ENCODE measurements around the gene DLEC1.

The DLEC1 gene

DNA sequence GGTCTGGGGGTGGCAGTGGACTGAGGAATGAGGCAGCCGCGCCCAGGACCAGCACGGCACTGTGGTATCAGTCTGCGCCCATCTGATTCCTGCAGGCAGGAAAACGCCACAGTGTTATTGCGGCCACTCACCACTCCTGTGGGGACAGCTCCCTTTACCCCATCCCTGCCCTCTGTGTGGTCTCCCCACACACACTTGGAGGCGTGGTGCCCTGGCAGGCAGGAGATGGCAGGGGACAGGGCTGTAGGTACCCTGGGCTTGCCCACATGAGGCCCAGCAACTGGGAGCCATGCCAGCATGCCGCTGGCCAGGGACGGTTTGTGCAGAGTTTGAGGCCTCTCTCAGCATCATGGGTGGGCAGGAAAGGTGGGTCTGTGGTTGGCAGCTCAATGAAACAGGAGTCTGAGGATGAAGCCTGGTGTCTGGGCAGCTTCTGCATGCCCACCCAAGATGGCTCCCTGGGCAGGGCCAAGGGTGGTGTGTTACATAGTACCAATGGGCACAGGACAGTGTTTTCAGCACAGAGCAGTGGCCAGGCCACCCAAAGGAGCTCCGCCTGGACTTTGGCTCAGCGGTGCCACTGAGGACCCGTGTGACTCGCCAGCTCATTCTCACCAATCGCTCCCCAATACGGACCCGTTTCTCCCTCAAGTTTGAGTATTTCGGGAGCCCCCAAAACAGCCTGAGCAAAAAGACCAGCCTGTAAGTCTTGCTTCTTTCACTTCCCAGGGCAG, 70.7 kb downstream of the DLEC1 start:
- no peak overlapping the region for H3K27ac Mint-ChIP-seq
- peaks cover 0 to 2% of the 10 kb centered on the region in 2 donors for H3K9me3 Mint-ChIP-seq
- DNase-seq (no peak), ATAC-seq (replicated peaks) (no peak)
- no peak overlapping the region for H3K4me3 Mint-ChIP-seq
- no peaks in the 10 kb centered on the region for H3K4me1 Mint-ChIP-seq (ENCODE audit: low read depth in 2 of 2)
- H3K27me3 Mint-ChIP-seq, result peaks cover 0 to 11% of the 10 kb centered on the region in 2 donors
- H3K36me3 Mint-ChIP-seq (ENCODE audit: insufficient read depth), result peaks cover 5% of the 10 kb centered on the region

DNA sequence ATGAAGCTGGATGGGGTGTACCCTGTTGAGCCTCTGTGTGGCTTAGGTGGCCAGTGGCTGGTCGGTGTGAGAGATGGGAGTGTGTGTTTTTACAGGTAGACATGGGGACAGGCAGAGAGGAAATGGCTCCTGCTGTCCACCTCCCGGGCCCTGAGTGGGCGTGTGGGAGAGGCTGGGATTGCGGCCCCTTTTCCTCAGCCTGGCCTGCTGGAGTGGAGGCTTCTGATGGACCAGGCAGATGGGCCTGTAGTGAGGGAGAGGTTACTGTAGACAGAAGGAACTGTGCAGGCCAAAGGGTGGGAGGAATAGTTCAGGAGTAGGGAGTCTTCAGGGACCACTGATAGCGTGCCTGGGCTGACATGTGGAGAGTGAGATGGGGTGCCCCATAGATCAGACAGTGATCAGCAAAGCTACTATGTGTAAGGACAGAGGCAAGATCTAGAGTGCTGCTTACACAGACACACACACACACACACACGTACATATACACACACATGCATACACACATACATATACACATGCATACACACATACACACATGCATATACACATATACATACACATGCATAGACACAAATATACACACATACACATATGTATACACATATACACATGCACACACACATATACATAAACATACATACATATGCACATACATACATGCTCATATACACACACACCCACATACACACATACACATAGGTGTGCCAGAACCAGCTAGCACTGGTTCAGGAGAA, 71.5 kb downstream of the DLEC1 start:
- Mint-ChIP-seq H3K4me1 (ENCODE audit: low read depth in 2 of 2) (no peaks in the 10 kb centered on the region), H3K9me3 (peaks cover 0 to 2% of the 10 kb centered on the region in 2 donors), H3K27me3 (peaks cover 0 to 5% of the 10 kb centered on the region in 2 donors), H3K4me3 (no peak overlapping the region), H3K27ac (no peak overlapping the region), H3K36me3 (ENCODE audit: insufficient read depth) (peaks cover 6% of the 10 kb centered on the region)
- DNase-seq (no peak), ATAC-seq (replicated peaks) (no peak)

DNA sequence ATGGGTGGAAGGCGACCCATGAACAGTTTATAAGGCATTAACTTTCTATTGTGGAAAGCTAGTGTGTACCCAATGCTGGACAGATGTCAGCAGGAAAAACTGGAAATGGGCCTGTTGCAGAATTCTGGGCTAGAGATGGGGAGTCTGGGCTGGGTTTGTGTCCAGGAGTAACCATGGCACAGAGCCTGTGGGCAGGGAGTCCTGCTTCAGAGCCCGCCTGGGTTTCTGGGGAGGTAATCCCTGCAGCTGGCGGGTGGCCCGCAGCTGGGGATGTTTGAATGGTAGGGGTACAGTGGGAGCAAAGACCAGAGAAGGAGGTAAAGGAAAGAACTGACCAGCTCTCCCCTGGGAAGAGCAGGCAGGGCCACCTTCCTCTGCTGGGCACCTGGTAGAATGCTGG, 72.2 kb downstream of the DLEC1 start:
- H3K27me3 Mint-ChIP-seq, result no peaks in the 10 kb centered on the region
- no peaks in the 10 kb centered on the region for H3K4me1 Mint-ChIP-seq (ENCODE audit: low read depth in 2 of 2)
- no peak for DNase-seq
- H3K4me3 Mint-ChIP-seq, result no peak overlapping the region
- no peak overlapping the region for H3K27ac Mint-ChIP-seq
- ATAC-seq (replicated peaks), result no peak
- H3K36me3 Mint-ChIP-seq (ENCODE audit: insufficient read depth), result peaks cover 10% of the 10 kb centered on the region
- no peaks in the 10 kb centered on the region for H3K9me3 Mint-ChIP-seq

DNA sequence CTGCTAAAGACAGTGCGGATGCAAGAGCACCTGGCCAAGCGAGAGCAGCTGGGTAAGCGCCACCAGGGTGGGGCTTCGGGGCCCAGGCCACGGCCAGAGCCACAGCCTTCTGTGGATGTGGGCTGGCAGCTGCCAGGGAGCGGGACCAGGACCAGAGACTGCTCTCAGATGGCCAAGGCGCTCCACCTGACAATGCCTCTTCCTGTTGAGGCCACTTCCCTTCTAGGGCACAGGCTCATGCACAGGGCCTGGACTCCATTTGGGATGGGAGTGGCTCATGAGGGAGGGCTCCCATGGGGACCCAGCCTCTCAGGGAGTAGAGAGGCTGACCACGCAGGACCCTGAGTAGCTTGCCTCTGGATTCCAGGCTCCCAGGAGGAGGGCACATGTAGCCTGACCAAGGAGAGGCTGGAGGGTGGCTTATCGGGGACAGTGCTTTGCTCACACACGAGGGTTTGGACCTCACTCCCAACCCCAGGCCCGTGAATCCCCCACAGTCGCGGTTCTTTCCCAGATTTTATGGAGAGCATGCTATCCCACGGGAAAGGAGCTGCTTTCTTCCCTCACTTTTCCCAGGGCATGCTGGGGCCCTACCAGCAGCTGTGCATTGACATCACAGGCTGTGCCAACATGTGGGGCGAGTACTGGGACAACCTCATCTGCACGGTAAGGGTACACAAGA, 72.8 kb downstream of the DLEC1 start:
- Mint-ChIP-seq H3K4me3 (no peak overlapping the region), H3K4me1 (ENCODE audit: low read depth in 2 of 2) (no peaks in the 10 kb centered on the region), H3K27ac (no peak overlapping the region), H3K36me3 (ENCODE audit: insufficient read depth) (peaks cover 10% of the 10 kb centered on the region), H3K9me3 (no peaks in the 10 kb centered on the region), H3K27me3 (no peaks in the 10 kb centered on the region)
- ATAC-seq (replicated peaks) (no peak), DNase-seq (no peak)

DNA sequence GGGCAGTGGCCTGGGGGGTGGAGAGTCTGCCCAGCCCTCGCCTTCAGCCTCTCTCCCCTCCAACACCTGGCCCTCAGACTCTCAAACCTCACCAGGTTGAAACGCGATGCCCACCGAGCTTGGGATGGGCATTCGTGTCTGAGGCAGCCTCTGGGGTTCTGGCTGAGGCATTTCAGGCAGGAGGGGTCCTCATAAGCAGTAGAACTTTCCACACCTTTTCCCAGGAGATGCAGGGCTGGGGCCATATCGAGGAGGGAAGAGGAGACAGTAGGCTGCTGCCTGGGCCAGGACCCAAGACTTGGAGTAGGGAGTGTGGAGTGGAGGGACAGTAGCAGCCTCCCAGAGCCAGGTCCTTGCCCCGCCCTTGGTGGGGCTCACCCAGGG, 73.4 kb downstream of the DLEC1 start:
- Mint-ChIP-seq H3K4me3 (no peak overlapping the region), H3K27me3 (no peaks in the 10 kb centered on the region), H3K4me1 (ENCODE audit: low read depth in 2 of 2) (no peaks in the 10 kb centered on the region), H3K27ac (no peak overlapping the region), H3K9me3 (no peaks in the 10 kb centered on the region), H3K36me3 (ENCODE audit: insufficient read depth) (peaks cover 10% of the 10 kb centered on the region)
- ATAC-seq (replicated peaks) (no peak), DNase-seq (no peak)

DNA sequence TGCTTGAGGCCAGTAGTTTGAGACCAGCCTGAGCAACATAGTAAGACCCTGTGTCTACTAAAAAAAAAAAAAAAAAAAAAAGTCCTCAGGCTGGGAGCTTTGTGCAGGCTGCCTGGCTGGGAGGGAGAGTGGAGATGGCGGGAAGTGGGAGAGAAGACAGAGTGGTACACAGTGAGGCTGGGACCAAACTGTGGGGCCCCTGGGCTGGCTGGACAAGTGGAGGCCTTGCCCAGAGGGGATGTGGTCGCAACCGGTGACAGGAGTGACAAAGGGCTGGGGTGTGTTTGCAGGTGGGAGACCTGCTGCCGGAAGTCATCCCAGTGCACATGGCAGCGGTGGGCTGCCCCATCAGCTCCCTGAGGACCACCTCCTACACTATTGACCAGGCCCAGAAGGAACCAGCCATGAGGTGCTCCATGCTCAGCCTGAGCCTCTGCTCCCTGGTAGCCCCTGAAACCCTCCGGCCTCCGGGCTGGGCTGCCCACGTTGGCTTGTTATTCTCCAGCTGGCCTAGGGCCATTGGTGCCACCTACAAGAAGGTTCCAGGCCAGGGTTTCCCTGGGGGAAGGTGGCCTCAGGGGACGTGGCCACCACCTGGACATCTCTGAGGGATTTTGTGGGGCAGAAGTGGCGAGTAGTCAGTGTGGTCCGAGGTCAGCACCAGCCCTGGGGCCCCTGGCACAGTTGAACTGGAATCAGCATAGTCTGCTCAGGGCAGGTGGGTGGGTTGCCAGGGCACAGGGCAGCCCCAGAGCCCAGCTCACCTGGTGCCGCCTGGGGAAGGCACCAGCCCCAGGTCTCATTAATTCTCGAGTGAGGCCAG, 75.3 kb downstream of the DLEC1 start:
- Mint-ChIP-seq H3K9me3 (no peaks in the 10 kb centered on the region), H3K27ac (peak overlapping the region in 1 of 2 donors; percentile 35), H3K4me1 (ENCODE audit: low read depth in 2 of 2) (peaks cover 9% of the 10 kb centered on the region in 2 donors), H3K36me3 (ENCODE audit: insufficient read depth) (peaks cover 13% of the 10 kb centered on the region), H3K27me3 (no peaks in the 10 kb centered on the region), H3K4me3 (no peak overlapping the region)
- ATAC-seq (replicated peaks), result no peak
- DNase-seq, result no peak

DNA sequence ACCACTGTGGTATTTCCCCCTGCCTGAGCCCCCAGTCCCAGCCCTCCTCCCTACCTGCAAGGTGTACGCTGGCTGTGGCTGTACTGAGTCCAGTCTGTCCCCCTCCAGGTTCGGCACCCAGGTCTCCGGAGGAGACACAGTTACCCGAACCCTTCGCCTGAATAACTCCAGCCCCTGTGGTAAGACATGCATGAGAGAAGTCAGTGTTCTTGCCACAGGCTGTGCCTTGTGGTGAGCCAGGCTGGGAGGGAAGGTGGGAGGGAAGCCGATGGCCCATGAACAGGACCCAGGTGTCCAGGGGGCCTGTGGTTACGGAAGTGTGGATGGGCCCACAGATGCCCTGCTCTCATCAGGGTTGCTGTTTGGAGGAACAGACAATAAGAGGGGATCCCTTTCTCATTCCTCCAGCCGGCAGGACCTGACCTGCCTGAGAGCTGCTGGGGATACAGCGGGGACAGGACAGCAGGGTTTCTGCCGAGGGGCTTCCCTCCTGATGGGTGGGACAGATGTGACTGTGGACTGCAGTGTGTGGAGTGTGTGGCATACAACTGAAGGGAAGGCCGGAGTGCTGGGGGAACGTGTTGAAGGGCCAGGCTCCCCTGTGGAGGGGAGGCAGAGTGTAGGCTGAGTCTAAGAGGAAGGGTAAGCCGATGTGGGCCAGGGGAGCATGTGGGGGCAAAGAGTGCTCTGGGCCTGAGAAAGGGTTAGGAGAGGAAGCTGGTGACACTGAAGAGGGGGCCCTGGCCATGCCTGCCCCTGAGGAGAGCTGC, 76.1 kb downstream of the DLEC1 start:
- DNase-seq, result no peak
- Mint-ChIP-seq H3K9me3 (no peaks in the 10 kb centered on the region), H3K36me3 (ENCODE audit: insufficient read depth) (peaks cover 15% of the 10 kb centered on the region), H3K27me3 (no peaks in the 10 kb centered on the region), H3K4me3 (no peak overlapping the region), H3K27ac (peak overlapping the region; percentile 17 to 51), H3K4me1 (ENCODE audit: low read depth in 2 of 2) (peaks cover 9% of the 10 kb centered on the region in 2 donors)
- ATAC-seq (replicated peaks), result no peak

DNA sequence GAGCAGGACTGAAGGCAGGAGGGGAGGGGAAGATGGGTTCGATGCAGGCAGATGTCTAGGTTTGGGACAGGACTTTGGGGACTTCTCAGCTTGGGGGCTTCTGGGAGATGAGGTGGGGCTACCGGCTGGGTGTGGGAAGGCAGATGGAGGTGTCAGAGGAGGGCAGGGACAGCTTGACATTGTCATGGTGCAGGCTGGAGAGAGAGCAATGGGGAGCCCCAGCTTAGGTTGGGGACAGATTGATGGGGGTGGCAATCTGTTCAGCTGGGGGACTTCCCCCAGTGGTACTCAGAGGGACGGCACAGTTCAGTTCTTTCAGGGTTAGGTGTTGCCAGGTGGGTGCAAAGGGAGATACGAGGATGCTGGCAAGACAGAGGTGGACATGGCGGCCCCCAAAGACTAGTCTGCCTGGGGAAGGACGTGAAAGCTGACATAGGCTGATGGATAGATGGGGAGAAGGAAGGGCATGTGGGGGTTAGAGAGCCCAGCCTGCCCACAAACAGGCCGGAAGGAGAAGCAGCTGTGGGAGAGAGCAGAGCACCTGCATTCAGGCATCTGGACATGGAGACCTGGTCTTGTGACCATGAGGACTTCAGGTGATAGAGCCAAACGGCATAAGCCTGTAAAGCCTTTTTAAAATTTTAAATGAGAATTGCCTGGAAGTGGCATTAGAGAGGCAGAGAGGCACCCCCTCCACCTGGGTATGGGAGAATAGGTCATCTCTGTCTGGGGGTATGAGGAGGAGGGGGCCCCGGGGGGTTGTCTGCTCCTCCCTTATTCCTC, 76.8 kb downstream of the DLEC1 start:
- Mint-ChIP-seq H3K4me1 (ENCODE audit: low read depth in 2 of 2) (peaks cover 9 to 12% of the 10 kb centered on the region in 2 donors), H3K4me3 (no peak overlapping the region), H3K36me3 (ENCODE audit: insufficient read depth) (peaks cover 20% of the 10 kb centered on the region), H3K27me3 (no peaks in the 10 kb centered on the region), H3K9me3 (no peaks in the 10 kb centered on the region), H3K27ac (peak overlapping the region; percentile 17 to 51)
- DNase-seq (no peak), ATAC-seq (replicated peaks) (no peak)

DNA sequence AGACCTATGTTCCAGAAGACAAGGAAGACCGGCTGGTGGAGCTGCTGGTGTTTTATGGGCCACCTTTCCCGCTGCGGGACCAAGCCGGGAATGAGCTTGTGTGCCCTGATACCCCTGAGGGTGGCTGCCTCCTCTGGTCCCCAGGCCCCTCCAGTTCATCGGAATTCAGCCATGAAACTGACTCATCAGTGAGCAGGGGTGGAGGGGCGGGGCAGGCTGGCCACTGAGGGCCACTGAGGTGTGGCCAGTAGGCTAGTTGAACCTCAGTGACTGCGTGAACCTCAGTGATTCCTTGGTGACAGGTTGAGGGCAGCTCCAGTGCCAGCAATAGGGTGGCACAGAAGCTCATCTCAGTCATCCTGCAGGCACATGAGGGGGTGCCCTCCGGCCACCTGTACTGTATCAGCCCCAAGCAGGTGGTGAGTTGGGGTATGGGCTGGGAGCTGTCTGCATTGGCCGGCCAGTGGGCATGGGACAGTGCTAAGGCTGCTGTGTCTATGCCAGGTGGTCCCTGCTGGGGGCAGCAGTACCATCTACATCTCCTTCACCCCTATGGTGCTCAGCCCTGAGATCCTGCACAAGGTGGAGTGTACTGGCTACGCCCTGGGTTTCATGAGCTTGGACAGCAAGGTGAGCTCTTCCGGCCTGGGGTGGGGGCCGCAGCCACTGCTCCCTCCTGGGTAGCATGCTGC, 77.6 kb downstream of the DLEC1 start:
- Mint-ChIP-seq H3K4me3 (no peak overlapping the region), H3K27ac (peak overlapping the region in 1 of 2 donors; percentile 51), H3K9me3 (no peaks in the 10 kb centered on the region), H3K36me3 (ENCODE audit: insufficient read depth) (peaks cover 20% of the 10 kb centered on the region), H3K4me1 (ENCODE audit: low read depth in 2 of 2) (peaks cover 9 to 12% of the 10 kb centered on the region in 2 donors), H3K27me3 (no peaks in the 10 kb centered on the region)
- ATAC-seq (replicated peaks) (no peak), DNase-seq (no peak)

DNA sequence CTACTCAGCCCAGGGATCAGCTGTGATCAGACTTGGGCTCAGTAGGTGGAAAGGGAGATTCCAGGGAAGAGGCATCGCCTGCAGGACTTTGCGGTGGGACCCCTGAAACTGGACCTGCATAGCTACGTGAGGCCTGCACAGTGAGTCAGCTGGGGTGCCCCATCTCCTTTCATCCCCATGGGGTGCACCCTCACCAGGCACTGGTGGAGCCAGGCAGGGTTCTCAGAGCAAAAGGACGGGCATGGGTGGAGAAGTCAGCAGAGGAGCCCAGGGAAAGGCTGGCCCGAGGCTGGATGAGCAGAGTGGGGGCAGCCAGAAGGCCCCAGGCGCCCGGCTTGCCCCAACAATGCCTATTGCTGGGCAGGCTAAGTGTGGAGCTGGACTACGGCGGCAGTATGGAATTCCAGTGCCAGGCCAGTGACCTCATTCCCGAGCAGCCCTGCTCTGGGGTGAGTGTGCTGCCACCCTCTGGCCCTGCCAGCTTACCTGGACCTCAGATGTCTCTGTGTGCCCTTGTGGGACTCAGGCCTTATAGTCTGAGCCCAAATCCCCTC, 78.2 kb downstream of the DLEC1 start:
- H3K4me3 Mint-ChIP-seq, result no peak overlapping the region
- H3K9me3 Mint-ChIP-seq, result no peaks in the 10 kb centered on the region
- peaks cover 27% of the 10 kb centered on the region for H3K36me3 Mint-ChIP-seq (ENCODE audit: insufficient read depth)
- peaks cover 9 to 12% of the 10 kb centered on the region in 2 donors for H3K4me1 Mint-ChIP-seq (ENCODE audit: low read depth in 2 of 2)
- DNase-seq, result no peak
- no peaks in the 10 kb centered on the region for H3K27me3 Mint-ChIP-seq
- no peak for ATAC-seq (replicated peaks)
- H3K27ac Mint-ChIP-seq, result no peak overlapping the region

DNA sequence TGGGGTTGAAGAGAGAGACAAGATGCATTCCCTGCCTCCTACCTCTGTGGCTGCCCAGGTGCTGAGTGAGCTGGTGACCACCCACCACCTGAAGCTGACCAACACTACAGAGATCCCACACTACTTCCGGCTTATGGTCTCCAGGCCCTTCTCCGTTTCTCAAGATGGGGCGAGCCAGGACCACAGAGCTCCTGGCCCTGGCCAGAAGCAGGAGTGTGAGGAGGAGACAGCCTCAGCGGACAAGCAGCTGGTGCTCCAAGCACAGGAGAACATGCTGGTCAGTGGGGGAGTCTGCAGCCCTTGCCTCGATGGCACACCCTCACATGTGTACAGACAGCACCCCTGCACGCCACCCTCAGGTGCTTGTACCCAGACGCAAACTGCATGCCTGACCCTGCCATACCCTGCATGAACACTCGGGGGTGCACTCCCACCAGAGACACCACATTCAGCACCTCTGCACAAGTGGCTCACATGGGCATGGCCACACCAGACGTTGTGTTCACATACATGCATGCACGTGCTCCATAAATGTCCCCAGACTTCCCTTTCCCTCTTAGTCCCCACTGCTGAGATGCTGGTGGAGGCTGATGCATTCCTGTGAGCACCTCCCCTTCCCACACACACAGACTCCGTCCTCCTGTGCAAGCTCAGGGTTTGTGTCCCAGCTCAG, 78.9 kb downstream of the DLEC1 start:
- H3K27me3 Mint-ChIP-seq, result no peaks in the 10 kb centered on the region
- H3K9me3 Mint-ChIP-seq, result no peaks in the 10 kb centered on the region
- peaks cover 33% of the 10 kb centered on the region for H3K36me3 Mint-ChIP-seq (ENCODE audit: insufficient read depth)
- H3K4me3 Mint-ChIP-seq, result no peak overlapping the region
- peak; percentile 96 for ATAC-seq (replicated peaks)
- H3K4me1 Mint-ChIP-seq (ENCODE audit: low read depth in 2 of 2), result peaks cover 10 to 12% of the 10 kb centered on the region in 2 donors
- DNase-seq, result peak; percentile 68 to 80 (median 73)
- peak overlapping the region in 1 of 2 donors; percentile 51 for H3K27ac Mint-ChIP-seq
